NCI-H2227 treated with DMSO at 0.1 percent for 48 hours (cell line): ENCODE measurements around the gene CHST9.
"Not testable (repeated sequence)": the region's sequence is repeated elsewhere in the genome, so short reads cannot be mapped to it uniquely, and the experiment has no call there.

Experiments
- DNase-seq: peaks from one replicate; lab custom pipeline; 2025; lab: John Stamatoyannopoulos, UW

The CHST9 gene

GRCh38 chr18:27094621-27095020, 90.5 kb downstream of the CHST9 start:
- DNase-seq: no peak

GRCh38 chr18:27093290-27093689, 91.8 kb downstream of the CHST9 start:
- not testable (repeated sequence) for DNase-seq

DNA sequence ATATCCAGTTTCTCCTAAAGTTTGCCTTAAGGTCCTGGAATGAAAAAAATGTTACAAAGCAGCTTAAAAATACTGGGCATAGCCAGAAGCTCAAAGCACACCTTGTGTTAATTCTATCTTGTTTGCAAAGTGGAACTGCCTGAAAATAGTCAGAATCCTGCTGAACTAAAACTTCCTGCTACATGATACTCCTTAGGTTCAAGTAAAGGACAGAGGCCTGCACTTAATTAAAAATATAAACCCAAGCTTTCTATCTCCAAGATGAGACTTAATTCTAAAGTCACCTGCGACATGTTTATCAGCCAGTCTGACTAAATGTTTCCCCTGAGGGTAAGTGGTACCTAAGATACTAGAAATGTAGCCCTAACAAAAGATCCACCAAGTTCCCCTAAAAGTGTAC, 103.4 kb downstream of the CHST9 start:
- no peak for DNase-seq

DNA sequence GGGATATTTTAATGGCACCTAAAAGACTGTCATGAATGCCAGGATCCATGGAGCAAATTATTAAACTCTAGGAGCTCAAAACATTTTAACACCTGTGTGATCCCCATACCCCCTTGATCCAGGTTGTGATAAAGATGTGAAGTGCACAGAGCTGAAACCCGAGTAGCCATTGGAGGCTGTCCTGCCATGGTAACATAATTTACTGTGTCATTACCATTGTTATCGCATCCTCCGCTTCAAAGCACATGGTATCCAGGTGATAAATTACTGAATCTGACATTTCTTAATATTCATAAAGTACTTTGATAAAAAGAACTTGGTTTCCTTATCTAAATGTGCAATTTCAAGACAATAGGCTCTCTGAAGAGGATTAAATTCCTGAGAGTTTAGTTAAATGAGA, 109.3 kb downstream of the CHST9 start:
- DNase-seq: no peak

DNA sequence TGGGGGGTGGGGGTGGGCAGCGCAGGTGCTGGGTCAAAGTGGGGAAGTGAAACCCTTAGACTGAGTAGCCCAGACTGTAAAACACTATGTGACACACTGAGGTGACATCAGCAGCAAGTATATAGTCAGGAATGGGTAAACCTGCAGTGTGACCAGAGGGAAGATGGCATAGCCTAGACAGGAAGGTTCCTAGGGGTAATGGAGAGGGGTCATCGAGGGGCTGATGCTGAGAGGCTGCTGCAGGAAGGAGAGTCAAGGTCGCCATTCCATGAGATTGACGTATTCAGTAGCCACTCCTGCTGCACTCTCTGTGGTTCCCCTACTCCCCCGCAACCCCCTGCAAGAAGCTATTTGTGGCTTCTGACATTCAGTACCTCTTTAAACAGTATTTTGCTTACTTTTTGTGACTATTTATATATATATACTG, 111.7 kb downstream of the CHST9 start:
- DNase-seq: no peak

DNA sequence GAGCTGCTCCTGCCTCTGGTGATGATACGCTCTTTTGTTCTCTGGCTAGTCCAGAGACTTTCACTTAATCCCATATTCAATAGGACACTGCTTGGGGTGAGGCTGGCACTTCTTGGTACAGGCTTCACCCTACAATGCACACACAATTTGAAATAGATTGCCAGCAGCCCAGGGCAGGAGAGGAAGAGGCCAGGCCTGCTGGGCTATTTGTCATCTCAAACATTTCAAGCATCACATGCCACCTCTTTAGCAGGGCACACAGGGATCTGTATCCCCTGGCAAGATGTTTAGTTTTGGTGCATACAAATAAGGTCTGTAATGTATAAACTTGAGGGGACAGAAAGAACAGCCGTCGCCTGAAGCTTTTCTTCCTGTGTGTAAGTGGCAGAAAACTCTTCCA, 120.4 kb downstream of the CHST9 start:
- no peak for DNase-seq

GRCh38 chr18:27062802-27063201, 122.3 kb downstream of the CHST9 start:
- no peak for DNase-seq

- DNase-seq: no peak
Observed at GRCh38 chr18:27061488-27062095, 123.5 kb downstream of the CHST9 start.

DNA sequence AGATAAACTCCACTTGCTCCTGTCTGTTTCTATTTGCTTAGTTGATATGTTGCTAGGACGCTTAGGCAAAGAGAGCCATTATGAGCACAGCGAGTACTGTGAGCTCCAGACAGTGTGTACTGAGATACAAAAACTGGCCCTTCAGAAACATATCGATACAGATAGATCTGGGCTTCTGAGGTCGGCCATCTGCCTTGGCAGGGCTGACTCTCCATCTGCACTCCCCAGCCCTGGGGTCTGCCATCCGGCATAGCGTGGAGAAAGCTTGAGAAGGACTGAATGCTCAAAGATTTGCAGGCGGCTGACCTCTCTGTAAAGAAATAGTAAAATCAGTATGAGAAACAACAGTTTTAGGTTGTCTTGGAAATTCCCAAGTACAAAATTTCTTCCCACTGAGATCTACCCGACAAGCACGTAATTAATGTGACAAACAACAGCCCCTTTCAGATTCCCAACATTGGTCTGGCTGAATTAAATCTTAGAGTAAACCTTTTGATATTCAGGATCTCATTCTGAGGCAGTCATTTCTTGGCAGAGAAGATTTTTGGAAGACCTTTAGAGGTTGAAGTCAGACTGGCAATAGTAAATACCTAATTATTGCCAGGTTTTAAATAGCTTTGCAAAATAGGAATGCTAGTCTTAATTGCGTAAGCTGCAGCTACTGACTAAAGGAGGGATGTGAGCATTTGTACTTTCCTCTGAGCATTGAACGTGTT, 127.4 kb downstream of the CHST9 start:
- DNase-seq: no peak

DNA sequence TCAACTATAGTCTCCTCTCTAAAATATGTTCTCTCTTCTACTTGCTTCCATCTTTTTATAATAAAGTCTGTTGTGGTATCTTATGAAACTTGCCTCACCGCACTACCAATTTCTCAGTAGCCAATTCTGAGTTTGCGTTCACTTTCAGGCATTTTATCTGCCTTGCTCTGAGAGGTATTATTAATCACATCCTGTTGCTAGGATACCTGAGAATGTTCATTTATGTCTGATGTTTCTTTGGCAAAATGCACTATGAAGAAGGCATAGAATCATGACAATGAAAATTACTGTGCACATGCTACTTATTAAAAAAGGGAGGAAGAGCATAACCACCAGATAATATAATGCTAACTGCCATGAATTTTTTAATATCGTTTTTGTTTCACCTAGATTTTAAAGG, 130.2 kb downstream of the CHST9 start:
- DNase-seq: no peak

- no peak for DNase-seq
Observed at GRCh38 chr18:27049969-27050368, 135.1 kb downstream of the CHST9 start.

- DNase-seq: no peak
Observed at GRCh38 chr18:27045342-27045741, 139.8 kb downstream of the CHST9 start.

DNA sequence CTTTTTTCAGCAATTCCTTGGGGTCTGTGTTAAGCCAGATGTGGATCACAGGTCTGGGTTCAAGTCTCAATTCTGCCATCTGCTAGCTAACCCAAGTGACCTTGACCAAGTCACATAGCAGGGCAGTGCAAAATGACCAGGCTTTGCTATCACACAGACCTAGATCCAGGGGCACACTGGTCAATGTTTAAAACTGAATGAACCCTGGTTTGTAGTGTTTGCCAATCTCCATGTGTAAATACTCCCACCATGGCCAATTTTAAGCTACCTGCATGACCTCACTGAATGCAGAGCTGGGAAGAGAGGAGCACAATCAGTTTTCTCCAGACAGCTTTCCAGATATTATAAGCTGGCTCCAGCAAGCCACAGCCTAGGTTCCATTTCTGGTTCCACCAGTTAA, 142.9 kb downstream of the CHST9 start:
- DNase-seq: no peak

GRCh38 chr18:27040796-27041195, 144.3 kb downstream of the CHST9 start:
- DNase-seq: no peak

DNA sequence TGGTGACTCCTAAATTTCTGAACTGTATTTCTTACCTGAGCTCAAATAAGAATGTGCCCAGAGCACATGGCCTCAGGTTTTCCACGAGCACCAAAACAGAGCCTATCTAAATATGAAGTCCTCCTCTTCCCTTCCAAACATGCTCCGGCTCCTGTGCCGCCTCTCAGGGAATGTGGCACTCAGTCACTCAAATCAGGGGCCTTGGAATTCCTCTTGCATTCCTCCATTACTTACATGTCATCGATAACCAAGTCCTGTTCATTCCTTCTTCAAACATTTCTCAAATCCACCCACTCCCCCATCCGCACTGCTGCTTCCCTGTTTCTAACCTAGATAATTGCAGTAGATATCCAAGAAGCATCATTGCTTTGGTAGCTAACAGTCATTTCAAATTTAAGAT, 151.4 kb downstream of the CHST9 start:
- no peak for DNase-seq

- DNase-seq: no peak
Observed at GRCh38 chr18:27030421-27030820, 154.7 kb downstream of the CHST9 start.

DNA sequence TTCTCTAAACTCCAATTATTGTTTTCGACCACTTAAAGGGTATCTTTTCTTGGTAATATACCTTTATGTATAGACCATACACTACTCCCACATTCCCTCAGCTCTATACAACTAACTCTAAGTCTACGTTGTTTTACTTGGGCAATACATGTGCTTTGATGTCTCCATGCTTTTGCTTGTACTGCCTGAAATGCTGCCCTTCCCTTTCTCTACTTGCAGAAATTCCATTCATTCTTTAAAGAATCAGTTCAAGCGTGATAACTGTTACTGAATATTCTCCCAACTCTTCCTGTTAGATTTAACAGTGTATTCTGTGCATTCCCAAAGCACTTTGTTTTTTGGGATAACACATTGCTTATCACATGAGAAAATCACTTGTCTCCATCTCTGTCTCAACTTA, 162.6 kb downstream of the CHST9 start:
- no peak for DNase-seq

- no peak for DNase-seq
Observed at GRCh38 chr18:27017901-27018500, 167.1 kb downstream of the CHST9 start.

DNA sequence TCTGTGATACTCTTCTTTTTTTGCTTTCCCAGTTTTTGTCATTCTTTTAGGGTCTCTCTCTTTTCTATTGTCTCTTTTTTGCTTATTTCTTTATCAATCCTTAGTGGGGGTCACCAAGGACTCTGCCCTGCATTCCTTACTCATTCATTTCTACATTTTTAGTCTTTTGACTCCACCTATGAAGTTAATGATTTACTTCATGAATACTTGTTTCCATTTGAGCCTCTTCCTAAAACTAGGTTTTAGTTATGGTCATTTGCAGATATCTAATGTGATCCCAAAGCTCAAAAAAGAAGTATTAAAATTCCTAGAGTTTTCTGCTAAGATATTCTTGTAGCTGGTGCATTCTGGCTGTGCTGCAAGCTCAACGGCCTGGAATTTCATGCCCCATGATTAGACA, 170.3 kb downstream of the CHST9 start:
- DNase-seq: no peak

- no peak for DNase-seq
Observed at GRCh38 chr18:27010784-27011183, 174.3 kb downstream of the CHST9 start.

- DNase-seq: no peak
Observed at GRCh38 chr18:27009293-27009692, 175.8 kb downstream of the CHST9 start.

DNA sequence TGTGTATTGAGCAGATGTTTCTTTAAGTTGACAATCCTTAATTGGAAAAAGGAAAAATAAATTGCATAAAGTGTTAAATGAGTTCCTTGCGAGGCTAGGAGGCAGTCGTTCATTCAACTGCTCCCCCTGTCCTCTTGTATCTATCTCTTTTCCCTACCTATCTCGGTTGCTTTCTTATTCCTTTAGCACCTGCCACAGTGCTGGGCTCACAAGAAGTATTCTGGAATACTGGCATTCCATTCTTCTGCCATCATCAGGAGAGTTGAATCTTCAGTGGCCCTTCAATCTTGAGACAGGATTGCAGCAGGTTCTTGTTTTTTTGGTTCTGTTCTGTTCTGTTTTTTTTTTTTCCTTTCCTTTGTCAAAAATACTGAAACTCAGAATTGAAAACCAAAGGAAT, 176.5 kb downstream of the CHST9 start:
- DNase-seq: no peak

DNA sequence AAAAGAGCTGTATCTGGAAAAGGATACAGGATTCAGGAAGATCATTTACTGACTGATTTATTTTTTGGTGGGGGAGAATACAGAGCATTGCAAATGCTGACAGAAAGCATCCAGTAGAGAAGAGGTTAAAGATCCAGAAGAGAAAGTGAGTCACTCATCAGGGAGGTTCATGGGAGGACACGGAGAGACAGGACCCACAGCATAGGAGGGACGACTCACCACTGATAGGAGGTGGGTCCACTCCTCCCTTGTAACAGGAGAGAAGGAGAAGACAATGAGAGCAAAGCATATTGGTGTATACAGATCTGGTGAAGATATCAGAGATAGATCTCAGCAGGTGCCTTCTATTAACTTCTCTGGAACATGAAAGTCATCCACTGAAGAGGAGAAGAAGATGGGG, 177.2 kb downstream of the CHST9 start:
- no peak for DNase-seq

GRCh38 chr18:27005589-27005988, 179.5 kb downstream of the CHST9 start:
- no peak for DNase-seq
